BLaER1 (cell line): ENCODE results near the gene RDH8.

ENCODE experiments used
- H3K27ac ChIP-seq: shearing (Covaris generic); formaldehyde crosslinking; 2 replicates; pipeline ENCODE4 v1.8.1; 2022
- H3K27me3 ChIP-seq: shearing (Covaris generic); formaldehyde crosslinking; 2 replicates; pipeline ENCODE4 v1.8.1; 2022
- H3K36me3 ChIP-seq: shearing (Covaris generic); formaldehyde crosslinking; 2 replicates; pipeline ENCODE4 v1.8.1; 2022
- H3K4me1 ChIP-seq: shearing (Covaris generic); formaldehyde crosslinking; 2 replicates; pipeline ENCODE4 v1.8.1; 2022
- H3K4me2 ChIP-seq: shearing (Covaris generic); formaldehyde crosslinking; 2 replicates; pipeline ENCODE4 v1.8.1; 2022
- H3K4me3 ChIP-seq: shearing (Covaris generic); formaldehyde crosslinking; 2 replicates; pipeline ENCODE4 v1.8.1; 2022
- H3K9ac ChIP-seq: shearing (Covaris generic); formaldehyde crosslinking; 2 replicates; pipeline ENCODE4 v1.8.1; 2022
- H3K9me3 ChIP-seq: shearing (Covaris generic); formaldehyde crosslinking; 2 replicates; pipeline ENCODE4 v1.8.1; 2022
- H4K20me1 ChIP-seq: shearing (Covaris generic); formaldehyde crosslinking; 2 replicates; pipeline ENCODE4 v1.8.1; 2022
- Cebpa-rat ChIP-seq: shearing (Covaris generic); IDR thresholded peaks from 2 replicates; pipeline ENCODE4 v1.8.1; 2022

Gene RDH8, protein sequence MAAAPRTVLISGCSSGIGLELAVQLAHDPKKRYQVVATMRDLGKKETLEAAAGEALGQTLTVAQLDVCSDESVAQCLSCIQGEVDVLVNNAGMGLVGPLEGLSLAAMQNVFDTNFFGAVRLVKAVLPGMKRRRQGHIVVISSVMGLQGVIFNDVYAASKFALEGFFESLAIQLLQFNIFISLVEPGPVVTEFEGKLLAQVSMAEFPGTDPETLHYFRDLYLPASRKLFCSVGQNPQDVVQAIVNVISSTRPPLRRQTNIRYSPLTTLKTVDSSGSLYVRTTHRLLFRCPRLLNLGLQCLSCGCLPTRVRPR

DNA sequence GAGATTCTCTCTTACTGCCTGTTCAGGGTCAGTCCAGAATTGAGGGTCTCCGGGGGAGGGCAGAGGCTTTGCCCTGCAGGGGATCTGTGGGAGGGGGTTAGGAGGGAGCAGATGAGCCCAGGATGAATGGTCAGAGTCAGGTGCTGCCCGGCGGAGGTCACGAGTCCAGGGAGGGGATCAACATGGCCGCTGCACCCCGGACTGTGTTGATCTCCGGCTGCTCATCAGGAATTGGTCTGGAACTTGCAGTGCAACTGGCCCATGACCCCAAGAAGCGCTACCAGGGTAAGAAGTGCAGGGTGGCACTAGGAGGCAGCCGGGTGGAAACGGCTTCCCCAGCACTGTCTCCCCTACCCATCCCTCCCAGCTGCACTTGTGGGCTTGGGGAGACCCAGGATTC is at the start of gene RDH8:
TSS of gene RDH8 (plus strand) at position 168 of the 400 bp plus-strand sequence. CDS start at position 183, 15 bp downstream.
- Histone ChIP-seq H4K20me1 (peaks cover 7% of the 10 kb centered on the region; the same call in 1 of the 2 replicates), H3K4me3 (no peak within 1 kb of the TSS), H3K27me3 (peaks cover 26% of the 10 kb centered on the region), H3K9ac (no peak within 1 kb of the TSS), H3K27ac (no peak within 1 kb of the TSS), H3K4me1 (peaks cover 21% of the 10 kb centered on the region), H3K4me2 (no peak within 1 kb of the TSS; the same call in 1 of the 2 replicates), H3K9me3 (no peaks in the 10 kb centered on the region), H3K36me3 (no peaks in the 10 kb centered on the region)
- no peak for TF ChIP-seq Cebpa-rat

DNA sequence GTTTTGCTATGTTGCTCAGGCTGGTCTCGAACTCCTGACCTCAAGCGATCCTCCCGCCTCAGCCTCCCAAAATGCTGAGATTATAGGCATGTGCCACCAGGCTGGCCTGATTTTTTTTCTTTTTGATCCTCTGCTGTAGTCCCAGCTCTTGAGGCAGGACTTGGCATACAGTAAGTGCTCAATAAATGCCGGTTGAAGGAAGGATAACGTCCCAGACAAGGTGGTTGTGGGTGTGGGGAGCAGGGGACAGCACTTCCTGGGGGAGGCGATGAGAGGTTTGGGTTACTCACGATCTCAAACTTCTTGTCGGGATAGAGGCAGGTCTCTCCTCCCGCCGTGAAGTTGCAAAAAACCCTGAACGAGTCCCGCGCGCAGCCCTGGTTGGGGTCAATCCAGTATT is 47.3 kb upstream of the RDH8 start:
- Histone ChIP-seq H3K4me2 (no peak overlapping the region), H4K20me1 (no peaks in the 10 kb centered on the region), H3K36me3 (no peaks in the 10 kb centered on the region), H3K9ac (no peak overlapping the region), H3K4me1 (no peaks in the 10 kb centered on the region), H3K27ac (no peak overlapping the region), H3K4me3 (no peak overlapping the region), H3K9me3 (no peaks in the 10 kb centered on the region), H3K27me3 (no peaks in the 10 kb centered on the region)
- no peak for TF ChIP-seq Cebpa-rat

DNA sequence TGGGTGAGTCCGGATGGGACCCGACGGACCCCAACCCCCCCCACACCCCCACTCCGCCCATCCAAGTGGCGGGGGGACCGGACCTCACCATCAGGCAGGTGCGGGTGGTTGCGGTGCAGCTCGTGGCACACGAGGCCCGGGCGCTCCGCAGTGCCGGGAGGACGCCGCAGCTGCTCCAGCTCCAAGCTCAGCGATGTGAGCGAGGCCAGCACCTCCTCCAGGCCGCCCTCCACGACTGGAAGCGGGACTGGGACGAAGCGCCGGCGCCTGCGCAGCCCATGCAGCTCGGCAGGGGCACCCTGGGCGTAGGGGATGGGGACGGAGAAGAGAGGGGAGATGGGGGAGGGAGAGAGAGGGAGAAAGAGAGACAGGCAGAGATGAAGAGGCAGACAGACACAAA is 46.8 kb upstream of the RDH8 start:
- Histone ChIP-seq H3K27ac (no peak overlapping the region), H3K4me3 (no peak overlapping the region), H3K4me2 (no peak overlapping the region), H3K27me3 (no peaks in the 10 kb centered on the region), H4K20me1 (no peaks in the 10 kb centered on the region), H3K9ac (no peak overlapping the region), H3K9me3 (no peaks in the 10 kb centered on the region), H3K4me1 (no peaks in the 10 kb centered on the region), H3K36me3 (no peaks in the 10 kb centered on the region)
- no peak for TF ChIP-seq Cebpa-rat

DNA sequence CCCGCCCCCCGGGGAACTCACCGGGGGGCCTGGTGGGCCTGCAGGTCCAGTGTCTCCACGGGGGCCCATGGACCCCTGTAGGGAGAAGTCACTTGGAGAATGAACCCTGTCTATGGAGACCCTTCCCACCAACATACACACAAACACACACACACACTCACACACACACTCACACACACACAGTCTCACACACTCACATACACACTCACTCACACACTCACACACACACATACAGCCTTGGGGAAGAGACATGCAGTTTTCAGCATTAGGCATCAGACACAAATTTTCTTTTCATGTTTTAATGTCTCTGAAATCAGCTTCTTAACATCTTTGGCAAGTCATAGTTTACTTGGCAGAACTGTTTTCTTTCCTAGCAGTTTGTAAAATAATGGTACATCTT is 46.0 kb upstream of the RDH8 start:
- Histone ChIP-seq H3K4me2 (no peak overlapping the region), H3K36me3 (no peaks in the 10 kb centered on the region), H4K20me1 (no peaks in the 10 kb centered on the region), H3K4me1 (no peaks in the 10 kb centered on the region), H3K9me3 (no peaks in the 10 kb centered on the region), H3K9ac (no peak overlapping the region), H3K4me3 (no peak overlapping the region), H3K27me3 (no peaks in the 10 kb centered on the region), H3K27ac (no peak overlapping the region)
- TF ChIP-seq Cebpa-rat, result no peak

DNA sequence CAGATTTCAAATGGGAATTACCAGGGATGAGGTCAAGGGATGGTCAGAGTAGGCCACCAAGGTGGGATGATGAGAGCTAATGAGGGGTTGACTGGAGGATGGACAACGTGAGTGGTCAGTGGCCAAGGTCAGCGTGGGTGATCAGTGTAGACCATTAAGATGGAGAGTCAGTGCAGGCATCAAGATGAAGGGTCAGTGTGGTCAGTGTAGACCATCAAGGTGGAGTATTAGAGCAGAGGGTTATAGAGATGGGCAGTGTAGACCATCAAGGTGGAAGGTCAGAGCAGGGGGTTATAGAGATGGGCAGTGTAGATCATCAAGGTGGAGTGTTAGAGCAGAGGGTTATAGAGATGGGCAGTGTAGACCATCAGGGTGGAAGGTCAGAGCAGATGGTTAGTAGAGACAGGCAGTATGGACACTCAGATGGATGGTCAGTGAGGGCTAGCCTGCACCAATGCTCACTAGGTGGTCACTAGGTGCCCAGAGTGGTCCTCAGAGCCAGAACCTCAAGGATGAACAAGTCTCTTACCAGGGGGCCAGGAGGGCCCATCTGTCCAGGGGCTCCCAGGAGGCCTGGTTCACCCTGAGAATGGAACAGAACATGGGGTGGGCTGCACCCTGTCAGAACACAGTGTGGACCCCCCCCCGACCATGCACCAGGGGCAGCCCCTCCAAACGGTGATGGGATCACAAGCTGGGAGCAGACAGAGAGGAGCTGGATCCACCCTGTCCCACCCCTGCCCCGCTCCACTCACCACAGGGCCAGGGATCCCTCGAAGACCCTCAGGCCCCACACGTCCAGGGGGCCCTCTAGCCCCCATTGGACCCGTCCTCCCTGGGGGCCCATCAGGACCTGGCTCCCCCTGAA is 44.2 kb upstream of the RDH8 start:
- Histone ChIP-seq H3K4me3 (no peak overlapping the region), H3K4me1 (no peaks in the 10 kb centered on the region), H3K4me2 (no peak overlapping the region), H3K9me3 (no peaks in the 10 kb centered on the region), H3K27ac (no peak overlapping the region), H3K36me3 (no peaks in the 10 kb centered on the region), H3K9ac (no peak overlapping the region), H3K27me3 (no peaks in the 10 kb centered on the region), H4K20me1 (no peaks in the 10 kb centered on the region)
- no peak for TF ChIP-seq Cebpa-rat

DNA sequence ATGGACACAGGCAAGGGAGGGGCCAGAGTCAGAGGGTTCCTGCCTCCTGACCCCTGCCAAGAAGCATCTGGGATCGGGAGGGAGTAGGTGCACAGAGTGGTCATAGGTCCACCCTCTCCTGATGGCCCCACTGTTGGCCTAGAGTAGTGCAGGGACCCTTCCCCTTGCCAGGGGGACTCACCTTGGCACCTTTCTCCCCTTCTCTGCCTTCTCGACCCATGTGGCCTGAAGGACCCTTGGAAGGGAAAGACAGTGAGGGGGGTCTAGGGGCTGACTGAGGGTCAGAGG is 43.7 kb upstream of the RDH8 start:
- Histone ChIP-seq H3K4me2 (no peak overlapping the region), H3K27ac (no peak overlapping the region), H3K9ac (no peak overlapping the region), H3K36me3 (no peaks in the 10 kb centered on the region), H3K4me1 (no peaks in the 10 kb centered on the region), H3K4me3 (no peak overlapping the region), H3K9me3 (no peaks in the 10 kb centered on the region), H4K20me1 (no peaks in the 10 kb centered on the region), H3K27me3 (no peaks in the 10 kb centered on the region)
- no peak for TF ChIP-seq Cebpa-rat

DNA sequence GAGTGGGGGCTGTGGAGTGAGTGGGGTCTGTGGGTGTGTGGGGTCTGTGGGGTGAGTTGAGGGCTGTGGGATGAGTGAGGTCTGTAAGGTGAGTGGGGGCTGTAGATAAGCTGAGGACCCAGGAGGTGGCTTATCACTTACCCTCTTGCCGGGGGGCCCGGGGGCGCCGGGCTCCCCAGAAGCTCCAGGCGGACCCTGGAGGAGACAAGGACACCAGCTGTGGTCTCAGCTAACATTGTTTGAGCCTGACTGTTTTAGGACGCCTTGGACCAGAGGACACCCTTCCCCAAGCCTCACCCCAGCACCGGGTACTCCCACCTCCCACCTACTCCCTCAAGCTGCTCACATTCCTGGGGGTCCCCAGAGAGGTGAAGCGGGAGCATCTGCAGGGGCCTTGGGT is 42.8 kb upstream of the RDH8 start:
- TF ChIP-seq Cebpa-rat, result no peak
- no peak overlapping the region for H3K27ac ChIP-seq
- no peak overlapping the region for H3K4me2 ChIP-seq
- H3K9me3 ChIP-seq, result no peaks in the 10 kb centered on the region
- no peak overlapping the region for H3K4me3 ChIP-seq
- no peaks in the 10 kb centered on the region for H3K27me3 ChIP-seq
- H3K36me3 ChIP-seq, result no peaks in the 10 kb centered on the region
- H3K9ac ChIP-seq, result no peak overlapping the region
- no peaks in the 10 kb centered on the region for H3K4me1 ChIP-seq
- no peaks in the 10 kb centered on the region for H4K20me1 ChIP-seq

DNA sequence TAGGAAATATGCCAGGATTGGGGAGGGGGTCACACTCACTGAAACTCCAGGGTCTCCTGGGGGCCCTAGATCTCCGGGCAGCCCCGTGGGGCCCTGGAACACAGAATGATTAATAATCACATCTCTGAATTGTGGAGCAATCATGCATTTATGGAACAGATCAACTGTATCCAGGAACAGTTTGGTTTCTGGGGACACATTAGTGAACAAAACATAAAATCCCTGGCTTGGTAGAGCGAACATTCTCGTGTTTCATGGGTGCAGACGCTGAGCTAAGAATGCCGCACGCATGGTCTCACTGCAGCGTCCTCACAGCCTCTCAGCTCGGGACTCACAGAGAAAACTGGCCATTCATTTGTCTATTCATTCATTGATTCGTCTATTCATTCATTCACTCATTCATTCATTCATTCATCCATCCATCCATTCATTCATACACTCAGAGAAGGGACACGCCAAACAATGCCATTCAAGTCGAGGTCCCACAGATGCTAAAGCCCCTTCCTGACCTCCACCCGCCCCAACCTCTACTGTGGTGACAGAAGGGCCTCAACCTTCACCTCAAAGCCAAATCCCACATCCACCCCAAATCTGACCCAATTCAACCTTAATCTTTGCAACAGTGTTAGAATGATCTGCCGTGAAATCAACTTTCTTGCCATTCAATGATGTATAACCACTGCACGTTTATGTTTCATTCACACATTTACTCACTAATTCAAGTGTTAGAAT is 42.0 kb upstream of the RDH8 start:
- no peak overlapping the region for H3K4me3 ChIP-seq
- H3K36me3 ChIP-seq, result no peaks in the 10 kb centered on the region
- no peaks in the 10 kb centered on the region for H3K27me3 ChIP-seq
- TF ChIP-seq Cebpa-rat, result no peak
- no peaks in the 10 kb centered on the region for H3K9me3 ChIP-seq
- H3K4me1 ChIP-seq, result no peaks in the 10 kb centered on the region
- H3K4me2 ChIP-seq, result no peak overlapping the region
- H4K20me1 ChIP-seq, result no peaks in the 10 kb centered on the region
- H3K9ac ChIP-seq, result no peak overlapping the region
- H3K27ac ChIP-seq, result no peak overlapping the region

DNA sequence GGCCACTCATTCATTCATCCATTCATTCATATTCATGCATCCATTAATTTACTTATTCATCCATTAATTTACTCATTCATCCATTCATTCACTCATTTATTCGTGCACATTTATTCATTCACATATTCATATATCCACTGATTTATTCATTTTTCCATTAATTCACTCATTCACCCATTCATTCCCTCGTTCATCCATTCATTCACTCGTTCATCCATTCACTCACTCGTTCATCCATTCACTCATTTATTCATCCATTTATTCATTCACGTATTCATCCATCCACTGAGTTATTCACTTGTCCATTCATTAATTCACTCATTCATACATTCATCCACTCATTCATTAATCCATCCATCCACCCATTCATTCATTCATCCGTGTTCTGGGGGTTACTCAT is 41.2 kb upstream of the RDH8 start:
- H3K4me1 ChIP-seq, result no peaks in the 10 kb centered on the region
- H3K27me3 ChIP-seq, result no peaks in the 10 kb centered on the region
- no peaks in the 10 kb centered on the region for H3K9me3 ChIP-seq
- no peaks in the 10 kb centered on the region for H4K20me1 ChIP-seq
- no peak overlapping the region for H3K4me2 ChIP-seq
- H3K27ac ChIP-seq, result no peak overlapping the region
- TF ChIP-seq Cebpa-rat, result no peak
- H3K4me3 ChIP-seq, result no peak overlapping the region
- H3K36me3 ChIP-seq, result no peaks in the 10 kb centered on the region
- H3K9ac ChIP-seq, result no peak overlapping the region
